Stimulated activated CD4-positive, alpha-beta T cell treated with anti-CD3 and anti-CD28 coated beads, Interleukin-4, amount 100 ng/mL, for 24 hours (primary cell): ENCODE measurements around the gene SLC35F3.
"Not testable (repeated sequence)": the region's sequence is repeated elsewhere in the genome, so short reads cannot be mapped to it uniquely, and the experiment has no call there.

Experiments used
- DNase-seq: peaks from one replicate; pipeline ENCODE4 v3.0.0-alpha.2; 2020

The SLC35F3 gene

DNA sequence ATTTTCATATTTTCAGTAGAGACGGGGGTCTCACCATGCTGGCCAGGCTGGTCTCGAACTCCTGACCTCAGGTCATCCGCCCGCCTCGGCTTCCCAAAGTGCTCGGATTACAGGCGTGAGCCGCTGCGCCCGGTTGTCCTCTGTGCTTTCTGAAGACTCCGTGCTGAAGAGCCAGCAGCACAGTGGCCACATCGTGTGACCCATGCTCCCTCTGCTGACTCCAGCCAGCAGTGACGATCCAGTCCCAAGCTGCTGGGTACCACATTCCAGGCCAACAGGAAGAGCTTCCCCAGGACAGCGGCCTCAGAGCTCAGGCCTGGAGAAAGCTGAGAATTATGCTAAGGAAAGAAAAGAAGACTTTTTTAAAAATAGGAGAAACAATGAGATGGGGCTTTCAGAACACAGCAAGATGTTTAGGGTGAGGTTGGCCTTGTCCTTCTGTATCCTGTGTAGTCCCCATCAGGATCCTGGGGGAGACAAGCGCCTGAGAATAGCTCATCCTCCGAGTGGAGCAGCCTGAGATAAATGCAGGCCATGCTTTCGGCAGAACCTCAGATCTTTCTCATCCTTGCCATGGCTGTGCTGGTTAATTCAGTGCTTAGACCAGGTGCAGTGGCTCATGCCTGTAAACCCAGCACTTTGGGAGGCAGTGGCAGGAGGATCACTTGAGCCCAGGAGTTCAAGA lies 207.1 kb downstream of the SLC35F3 start:
- no peak for DNase-seq

DNA sequence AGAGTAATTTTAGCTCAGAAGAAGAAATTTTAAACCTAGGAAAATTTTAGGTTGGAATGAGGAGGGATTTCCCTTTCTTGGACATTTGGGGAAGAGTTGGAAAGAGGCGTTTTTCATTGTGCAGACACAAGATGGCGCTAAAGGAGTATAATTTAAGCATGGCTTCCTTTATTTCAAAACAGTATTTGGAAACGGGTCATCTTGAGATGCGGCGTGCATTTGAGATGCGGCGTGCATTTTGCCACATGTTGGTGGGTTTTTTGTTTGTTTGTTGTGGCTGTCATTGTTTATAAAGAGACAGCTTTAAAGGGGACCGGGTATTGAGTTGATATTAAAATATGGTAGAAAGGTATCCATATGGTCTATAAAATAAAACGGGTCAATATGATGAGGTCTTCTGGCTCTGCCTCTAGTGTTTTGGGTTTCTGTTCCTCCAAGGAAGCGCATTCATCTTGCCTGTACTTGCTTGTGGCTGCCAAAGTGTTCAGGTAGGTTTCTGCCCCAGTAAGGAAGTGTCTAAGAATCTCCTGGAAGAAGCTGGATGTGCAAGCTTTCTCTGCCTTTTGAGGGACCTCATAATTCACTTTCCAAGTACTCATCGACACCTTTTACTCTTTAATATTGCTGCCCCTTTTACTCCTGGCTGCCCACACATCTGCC lies 210.3 kb downstream of the SLC35F3 start:
- DNase-seq, result peak; percentile 36

DNA sequence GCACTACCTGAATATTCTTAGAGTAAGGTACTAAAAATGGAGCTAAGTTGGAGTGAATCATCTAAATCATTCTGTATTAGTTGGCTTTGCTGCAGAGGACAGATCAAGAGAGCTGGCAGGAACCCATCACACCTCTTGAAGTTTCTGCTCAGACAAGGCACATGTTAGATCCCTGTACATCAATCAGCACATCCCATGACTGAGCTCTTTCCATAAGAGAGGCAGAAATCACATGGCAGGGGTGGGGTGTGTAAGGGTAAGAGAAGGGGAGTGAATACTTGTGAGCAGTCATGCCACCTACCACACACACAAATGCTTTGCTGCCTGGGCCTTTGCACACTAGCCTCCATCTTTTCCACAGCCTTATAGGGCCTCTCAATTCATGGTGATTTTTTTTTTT lies 214.4 kb downstream of the SLC35F3 start:
- DNase-seq, result no peak

DNA sequence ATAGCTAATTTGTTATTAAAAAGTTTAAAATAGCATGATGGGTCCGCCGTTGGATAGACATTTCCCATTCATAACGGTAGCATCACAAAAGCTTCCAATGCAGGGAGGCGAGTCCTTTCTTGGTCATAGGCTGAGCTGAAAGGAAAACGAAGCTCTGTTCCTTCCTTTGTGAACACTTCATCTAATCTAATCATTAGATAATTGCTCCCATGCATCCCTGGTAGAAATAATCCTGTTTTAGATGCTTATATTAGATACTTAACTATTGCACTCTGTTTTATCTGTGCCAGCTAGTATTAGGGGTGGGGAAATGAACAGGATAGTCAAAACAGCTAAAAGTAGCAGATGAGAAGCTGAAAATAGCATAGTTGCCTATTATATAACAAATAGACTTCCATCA lies 215.0 kb downstream of the SLC35F3 start:
- DNase-seq, result no peak

DNA sequence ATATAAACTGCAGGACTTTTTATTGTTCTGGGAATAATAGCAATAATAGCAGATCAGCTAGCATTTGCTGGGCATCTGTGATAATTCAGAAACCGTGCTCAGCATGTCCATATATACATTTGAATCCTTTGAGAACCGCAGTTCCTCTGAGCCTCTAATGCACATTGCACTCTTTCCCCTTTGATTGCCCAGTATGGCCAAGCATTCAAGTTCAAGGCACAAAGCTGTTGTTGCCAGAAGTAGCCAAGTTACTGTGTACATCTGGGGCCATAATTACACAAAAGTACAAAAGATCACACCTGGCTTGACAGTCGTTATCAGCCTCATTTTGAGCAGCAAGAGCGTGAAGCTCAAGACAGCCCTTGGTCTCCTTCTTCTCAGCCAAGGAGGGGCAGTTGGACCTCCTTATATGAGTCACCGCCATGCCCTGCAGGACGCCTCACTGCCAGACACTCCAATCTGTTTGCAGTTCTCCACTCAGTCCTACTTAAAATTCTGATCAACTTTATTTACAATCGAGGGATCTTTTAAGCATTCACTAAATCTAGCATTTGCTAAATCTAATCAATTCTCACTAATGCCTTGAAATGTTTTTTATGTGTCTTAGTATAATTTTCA lies 216.0 kb downstream of the SLC35F3 start:
- no peak for DNase-seq

DNA sequence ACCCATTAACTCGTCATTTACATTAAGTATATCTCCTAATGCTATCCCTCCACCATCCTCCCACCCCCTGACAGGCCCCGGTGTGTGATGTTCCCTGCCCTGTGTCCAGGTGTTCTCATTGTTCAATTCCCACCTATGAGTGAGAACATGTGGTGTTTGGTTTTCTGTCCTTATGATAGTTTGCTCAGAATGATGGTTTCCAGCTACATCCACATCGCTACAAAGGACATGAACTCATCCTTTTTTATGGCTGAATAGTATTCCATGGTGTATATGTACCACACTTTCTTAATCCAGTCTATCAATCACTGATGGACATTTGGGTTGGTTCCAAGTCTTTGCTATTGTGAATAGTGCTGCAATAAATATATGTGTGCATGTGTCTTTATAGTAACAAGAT lies 217.2 kb downstream of the SLC35F3 start:
- not testable (repeated sequence) for DNase-seq

DNA sequence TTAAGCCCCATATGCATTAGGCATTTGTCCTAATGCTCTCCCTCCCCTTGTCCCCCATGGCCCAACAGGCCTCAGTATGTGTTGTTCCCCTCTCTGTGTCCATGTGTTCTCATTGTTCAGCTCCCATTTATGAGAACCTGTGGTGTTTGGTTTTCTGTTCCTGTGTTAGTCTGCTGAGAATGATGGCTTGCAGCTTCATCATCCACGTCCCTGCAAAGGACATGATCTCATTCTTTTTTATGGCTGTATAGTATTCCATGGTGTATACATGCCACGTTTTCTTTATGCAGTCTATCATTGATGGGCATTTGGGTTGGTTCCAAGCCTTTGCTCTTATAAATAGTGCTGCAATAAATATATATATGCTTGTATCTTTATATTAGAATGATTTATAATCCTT lies 218.1 kb downstream of the SLC35F3 start:
- DNase-seq, result not testable (repeated sequence)

DNA sequence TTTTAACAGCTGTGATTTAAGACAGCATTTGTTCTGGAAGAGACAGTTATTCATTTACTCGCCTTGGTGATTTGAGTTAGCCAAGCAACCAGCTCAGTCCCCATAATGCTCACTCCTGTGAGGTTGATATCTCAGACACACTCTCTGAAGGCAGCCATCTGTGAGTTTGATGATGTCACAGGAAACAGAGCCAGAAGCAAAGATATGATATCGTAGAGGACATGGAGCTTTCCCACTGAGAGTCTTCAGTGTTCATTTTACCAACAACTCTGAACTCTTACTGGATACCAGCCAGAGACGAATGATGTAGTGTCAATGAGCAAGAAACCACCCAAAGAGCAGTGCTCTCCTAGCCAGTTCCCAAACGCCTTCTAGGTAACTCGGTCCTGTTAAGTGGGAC lies 219.4 kb downstream of the SLC35F3 start:
- no peak for DNase-seq

DNA sequence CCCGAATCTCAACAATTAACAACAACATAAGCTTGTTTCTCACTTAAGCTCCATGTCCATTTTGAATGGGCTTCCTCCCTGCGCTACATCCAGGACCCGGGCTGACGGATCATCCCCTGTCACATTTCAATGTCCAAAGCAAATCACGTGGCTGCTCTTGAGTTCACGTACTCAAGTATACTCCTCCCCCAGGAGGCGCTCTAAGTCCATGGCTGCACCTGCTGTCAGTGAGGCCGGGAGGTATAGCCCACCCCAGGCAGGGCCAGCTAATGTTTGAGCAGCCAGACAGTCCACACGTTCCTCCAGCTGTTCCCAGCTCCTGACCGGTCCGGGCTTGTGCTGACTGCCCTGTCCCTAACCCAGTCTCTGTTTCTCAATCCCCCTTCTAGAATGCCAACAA lies 220.8 kb downstream of the SLC35F3 start:
- peak; percentile 51 for DNase-seq

DNA sequence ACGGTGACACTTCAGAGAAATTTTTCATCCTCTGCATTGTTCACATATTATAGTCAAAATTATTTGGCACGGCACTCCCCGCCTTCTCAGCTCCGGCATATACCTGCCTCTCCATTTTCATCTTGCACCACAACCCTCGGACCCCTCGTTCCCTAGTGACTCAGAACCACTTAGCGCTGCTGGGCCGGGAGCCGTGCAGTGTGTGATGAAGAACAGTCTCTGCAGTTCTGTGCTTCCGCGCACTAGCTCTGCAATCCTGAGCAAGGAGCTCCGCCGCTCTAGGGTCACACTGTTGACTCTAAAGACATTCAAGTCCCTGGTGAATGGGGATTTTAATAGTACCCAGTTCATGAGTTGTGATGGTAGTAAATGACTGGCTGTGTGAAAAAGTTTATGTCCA lies 221.2 kb downstream of the SLC35F3 start:
- no peak for DNase-seq

DNA sequence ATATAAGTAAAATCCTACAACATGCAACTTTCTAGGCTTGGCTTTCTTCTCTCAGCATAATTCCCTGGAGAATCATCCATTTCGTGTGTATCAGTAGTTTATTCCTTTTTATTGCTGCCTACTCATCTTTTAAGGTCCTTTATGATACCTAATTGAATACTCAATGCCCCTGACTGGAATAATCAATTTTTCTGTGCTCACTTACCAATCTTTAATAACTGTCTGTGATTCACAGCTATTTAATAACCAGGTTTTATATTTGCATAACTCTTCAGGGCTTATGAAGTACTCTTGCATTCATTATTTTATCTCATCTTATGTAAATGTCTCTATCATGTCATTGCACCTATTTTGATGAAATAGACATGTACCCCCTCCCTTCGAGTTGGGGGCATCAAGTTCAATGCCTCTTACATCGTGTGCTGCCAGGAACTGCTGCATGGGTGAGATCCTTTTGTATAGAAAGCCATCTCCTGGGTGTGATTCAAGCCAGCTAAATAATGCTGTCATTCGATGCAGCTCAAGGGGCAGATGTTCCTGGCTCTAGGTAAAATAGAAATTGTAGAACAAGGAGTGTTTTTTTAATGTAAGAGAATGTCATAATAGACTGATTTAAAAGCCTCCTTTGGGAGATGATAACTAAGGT lies 222.7 kb downstream of the SLC35F3 start:
- no peak for DNase-seq

DNA sequence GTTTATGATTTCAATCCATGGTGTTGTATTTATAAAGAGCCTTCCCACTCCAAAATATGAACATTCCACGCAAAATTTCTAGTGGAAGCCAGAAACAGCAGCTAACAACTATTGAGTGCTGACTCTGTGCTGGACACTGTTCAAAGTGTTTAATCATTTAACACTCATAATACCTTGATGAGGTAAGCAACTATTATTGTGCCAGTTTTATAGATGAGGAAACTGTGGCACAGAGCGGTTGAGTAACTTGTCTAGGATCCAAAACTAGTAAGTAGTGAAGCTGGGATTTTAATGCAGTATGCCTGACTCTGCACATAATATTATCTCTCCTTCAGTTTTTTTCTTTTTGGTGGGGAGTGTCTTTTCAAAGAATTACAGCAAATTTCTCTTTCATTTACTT lies 228.3 kb downstream of the SLC35F3 start:
- DNase-seq, result no peak

DNA sequence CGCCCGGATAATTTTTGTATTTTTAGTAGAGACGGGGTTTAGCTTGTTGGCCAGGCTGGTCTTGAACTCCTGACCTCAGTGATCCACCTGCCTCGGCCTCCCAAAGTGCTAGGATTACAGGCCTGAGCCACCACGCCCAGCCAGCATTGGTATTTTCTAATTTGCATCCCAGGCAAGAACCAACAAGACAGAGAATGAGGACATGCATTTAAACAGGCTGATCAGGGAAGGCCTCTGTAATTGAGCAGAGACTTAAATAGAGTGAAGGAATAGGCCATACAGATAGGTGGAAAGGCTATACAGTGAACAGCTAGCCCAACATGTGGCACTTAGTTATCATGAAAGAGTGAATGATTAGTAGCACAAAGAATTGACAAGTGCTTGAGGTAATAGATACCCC lies 230.4 kb downstream of the SLC35F3 start:
- DNase-seq, result no peak

DNA sequence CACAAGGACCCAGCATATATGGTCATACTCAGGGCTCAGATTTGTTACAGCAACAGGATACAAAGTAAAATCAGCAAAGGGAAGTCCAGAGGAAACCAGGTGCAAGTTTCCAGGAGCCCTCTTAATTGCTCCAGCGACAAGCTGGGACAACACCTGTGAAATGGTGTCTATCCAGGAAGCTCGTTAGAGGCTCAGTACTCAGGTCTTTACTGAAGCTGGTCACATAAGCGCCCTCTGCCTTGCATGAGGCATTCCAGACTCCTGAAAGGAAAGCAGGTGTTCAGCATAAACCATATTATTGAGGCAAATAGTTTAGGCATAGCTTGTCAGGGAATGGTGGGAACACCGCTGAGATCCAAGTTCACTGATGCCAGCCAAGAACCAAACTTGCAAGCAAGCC lies 231.0 kb downstream of the SLC35F3 start:
- no peak for DNase-seq

DNA sequence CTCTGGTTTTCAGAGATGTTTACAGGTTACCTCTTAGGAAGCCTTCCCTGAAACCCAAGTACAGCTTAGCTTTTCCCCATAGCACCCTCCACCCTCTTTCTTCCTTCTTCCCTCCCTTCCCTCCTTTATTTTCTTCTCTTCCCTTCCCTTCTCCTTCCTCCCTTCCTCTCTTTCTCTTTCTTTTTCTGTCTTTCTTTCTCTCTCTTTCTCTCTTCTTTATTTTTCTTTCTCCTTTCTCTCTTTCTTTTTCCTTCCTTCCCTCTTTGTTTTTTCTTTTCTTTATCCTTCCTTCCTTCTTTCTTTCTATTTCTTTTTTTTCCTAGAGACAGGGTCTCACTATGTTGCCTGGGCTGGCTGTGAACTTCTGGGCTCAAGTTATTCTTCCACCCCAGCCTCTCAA lies 231.6 kb downstream of the SLC35F3 start:
- no peak for DNase-seq

DNA sequence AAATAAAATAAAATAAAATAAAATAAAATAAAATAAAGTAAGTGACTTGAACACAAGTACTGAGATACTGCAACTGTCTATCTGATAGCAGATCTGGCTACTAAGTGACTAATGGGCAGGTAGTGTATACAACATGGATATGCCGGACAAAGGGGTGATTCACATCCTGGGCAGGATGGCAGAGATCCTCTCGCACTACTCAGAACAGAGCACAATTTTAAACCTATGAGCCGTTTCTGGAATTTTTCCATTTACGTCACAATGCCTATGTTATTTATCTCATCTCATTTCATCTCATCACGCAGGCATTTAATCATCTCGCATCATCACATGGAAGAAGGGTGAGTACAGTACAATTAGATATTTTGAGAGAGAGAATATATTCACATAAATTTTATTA lies 235.5 kb downstream of the SLC35F3 start:
- no peak for DNase-seq

DNA sequence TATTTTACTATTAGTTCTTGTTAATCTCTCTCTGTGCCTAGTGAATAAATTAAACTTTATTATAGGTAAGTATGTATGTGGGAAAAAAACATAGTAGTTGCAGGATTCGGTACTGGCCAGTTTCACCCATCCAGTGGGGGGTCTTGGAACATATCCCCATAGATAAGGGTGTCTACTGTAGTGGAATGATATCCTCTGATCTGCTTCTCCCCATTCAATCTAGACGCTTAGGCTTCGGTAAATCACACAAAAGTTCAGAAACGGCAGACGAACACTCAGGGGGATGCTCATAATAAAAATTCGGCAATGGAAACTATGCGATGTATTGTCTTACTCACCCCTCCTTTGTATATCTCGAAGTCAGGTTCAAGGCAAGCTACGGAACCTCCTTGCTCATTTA lies 235.9 kb downstream of the SLC35F3 start:
- no peak for DNase-seq

DNA sequence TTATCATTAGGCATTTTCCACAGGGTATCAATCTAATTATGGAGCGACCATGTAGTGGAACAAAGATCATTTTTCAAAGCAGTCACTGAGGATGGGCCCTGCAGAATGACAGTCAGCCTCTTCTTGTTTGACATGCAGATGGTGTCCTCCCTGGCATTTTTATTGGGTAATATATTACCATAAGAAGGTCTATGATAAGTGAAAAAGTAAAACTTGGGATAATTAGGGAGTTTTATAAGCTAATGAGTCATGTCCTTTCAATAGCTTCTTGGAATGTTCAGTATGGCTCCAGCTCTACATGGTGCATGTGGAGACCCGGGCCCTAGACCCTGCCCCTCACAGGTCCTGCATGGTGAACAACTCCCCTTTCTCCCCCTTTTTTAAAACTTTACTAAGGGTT lies 236.5 kb downstream of the SLC35F3 start:
- no peak for DNase-seq

DNA sequence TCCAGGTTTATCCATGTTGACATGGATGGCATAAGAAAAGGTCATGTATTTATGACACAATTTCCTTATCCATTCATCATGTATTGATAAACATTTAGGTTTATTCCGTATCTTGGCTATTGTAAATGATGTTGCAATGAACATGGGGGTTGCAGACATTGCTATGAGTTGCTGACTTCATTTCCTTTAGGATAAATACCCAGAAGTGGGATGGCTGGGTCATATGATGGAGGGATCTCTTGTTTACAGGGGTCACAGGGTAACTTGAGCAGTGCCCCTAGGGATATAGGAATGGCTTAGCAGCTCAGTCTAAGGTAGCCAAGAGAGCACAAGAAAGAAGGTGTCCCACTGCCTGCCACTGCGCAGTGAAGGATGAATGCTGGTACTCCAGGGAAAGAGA lies 239.2 kb downstream of the SLC35F3 start:
- no peak for DNase-seq

DNA sequence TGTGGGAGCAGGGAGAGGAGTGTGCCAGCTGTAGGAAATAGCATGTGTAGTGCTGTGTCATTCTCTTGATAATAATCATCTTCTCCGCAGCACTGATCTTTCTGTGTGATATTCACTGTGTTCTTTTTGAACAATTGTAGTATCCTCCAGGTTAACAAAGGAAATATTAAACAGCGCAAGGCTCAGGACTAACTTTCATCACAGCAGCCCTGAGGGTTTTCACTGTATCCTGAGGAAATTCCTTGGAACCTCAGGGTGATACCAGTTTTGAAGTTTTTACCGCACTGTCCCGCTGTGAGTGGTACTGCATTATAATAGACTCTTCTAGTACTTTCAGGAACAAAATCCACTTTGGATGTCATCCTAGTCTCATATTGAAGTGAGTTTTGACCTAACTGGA lies 240.4 kb downstream of the SLC35F3 start:
- DNase-seq, result no peak

DNA sequence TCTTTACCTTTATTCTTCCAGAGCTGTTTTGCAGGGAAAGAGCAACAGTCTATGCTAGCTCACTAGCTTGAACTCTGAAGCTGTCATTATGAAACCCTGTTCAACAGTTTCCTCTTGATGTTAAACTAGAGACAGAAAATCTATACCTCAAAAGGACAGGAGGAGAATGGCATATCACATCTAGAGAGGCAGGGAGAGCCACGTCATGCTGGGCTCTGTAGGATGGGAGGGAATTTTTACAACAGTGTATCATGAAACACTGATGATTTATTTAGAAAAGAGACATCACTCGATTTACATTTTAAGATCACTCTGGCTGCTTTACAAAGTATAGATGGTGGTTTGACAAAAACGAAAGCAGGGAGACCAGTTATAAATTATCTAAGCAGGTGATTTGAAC lies 243.9 kb downstream of the SLC35F3 start:
- DNase-seq, result no peak

DNA sequence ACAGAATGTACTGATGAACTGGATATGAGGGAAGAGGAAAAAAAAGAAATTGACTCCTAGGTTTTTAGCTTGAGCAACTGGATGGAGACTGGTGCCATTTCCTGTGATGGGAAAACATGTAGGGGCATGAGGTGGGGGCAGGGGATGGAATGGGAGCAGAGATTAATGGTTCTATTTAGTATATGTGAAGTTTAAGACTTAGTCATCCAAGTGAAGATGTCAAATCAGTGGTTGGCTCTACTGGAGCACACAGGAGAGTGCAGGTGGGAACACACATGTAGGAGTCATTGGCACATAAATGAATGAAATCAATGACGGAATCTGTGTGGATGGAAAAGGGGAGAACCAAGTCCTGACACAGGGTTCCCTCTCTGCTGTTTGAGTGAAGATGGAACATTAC lies 244.3 kb downstream of the SLC35F3 start:
- DNase-seq, result no peak

DNA sequence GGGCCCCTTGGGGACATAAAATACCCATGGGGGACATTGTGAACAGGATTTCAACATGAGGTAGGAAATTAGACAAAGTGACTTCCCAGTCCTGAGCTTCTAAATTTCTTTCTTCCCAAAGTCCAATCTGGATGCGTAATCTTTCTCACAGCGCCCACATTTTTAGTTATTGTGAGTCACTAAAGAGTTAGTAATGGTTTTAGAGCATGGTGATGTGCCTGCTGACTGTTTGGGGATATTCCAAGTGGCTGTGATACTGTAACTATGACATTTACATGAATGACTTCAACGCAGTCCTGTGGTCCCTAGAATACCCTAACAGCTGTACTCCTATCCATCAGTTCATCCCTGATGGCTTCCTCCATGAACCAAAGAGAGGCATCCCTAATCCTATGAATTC lies 244.7 kb downstream of the SLC35F3 start:
- no peak for DNase-seq

DNA sequence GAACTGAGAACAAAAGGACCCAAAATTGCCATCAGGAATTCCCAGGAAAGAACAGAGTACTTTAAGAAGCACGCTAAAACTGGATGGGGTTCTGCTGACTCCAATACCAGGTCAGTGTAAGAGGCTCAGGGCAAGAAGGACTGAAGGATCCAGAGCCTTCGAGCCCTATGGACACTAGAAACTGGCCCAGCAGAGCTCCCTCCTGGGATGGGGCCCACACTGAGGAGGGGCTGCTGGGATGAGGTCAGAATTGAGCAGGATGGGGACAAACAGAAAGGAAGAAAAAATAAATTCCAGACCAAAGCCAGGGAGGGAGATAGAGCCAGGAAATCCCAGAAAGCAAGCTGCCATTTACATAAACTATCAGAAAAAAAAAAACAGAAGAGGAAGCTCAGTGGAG lies 246.4 kb downstream of the SLC35F3 start:
- DNase-seq, result no peak
